PFSK-1 (cell line): ENCODE results near the gene TEX44.

Source experiments
- FOXP2 ChIP-seq: optimal IDR thresholded peaks from 2 replicates; pipeline ENCODE3; 2011; ENCODE audit warnings: borderline replicate concordance, control low read depth, inconsistent platforms; ENCODE audit not compliant: insufficient read depth; ENCODE audit errors: extremely low read length, extremely low read depth
- POLR2AphosphoS5 ChIP-seq: IDR thresholded peaks from 2 replicates; pipeline ENCODE4 v1.6.1; 2012; ENCODE audit warnings: low read depth, mild to moderate bottlenecking, control low read depth, low read length, moderate library complexity
- REST ChIP-seq, 2 experiments: IDR thresholded peaks; 2 replicates each; pipeline versions ENCODE4 v1.6.1 to v1.8.0; 2011 to 2012; ENCODE audit warnings: low read depth in 2 of 2, low read length in 2 of 2, control low read depth in 1 of 2, inconsistent platforms in 1 of 2, mild to moderate bottlenecking in 1 of 2, moderate library complexity in 1 of 2; ENCODE audit not compliant: insufficient read depth in 1 of 2
- SIN3A ChIP-seq: IDR thresholded peaks from 2 replicates; pipeline ENCODE4 v1.6.1; 2012; ENCODE audit warnings: mild to moderate bottlenecking, low read length, moderate library complexity, borderline replicate concordance; ENCODE audit not compliant: insufficient read depth
- TAF1 ChIP-seq: IDR thresholded peaks from 2 replicates; pipeline ENCODE4 v1.6.1; 2012; ENCODE audit warnings: low read length, control low read depth, borderline replicate concordance; ENCODE audit not compliant: insufficient read depth

The TEX44 gene

GRCh38 chr2:231621051-231621879, 28.6 kb downstream of the TEX44 start:
- no peak for TF ChIP-seq SIN3A
- TF ChIP-seq TAF1, result no peak
- no peak for TF ChIP-seq REST (IDR thresholded peaks at IDR 0.05; ENCODE audit: insufficient read depth in 1 of 2, low read depth in 2 of 2, low read length in 2 of 2)
- no peak for TF ChIP-seq FOXP2
- TF ChIP-seq POLR2AphosphoS5, result no peak

- no peak for TF ChIP-seq REST (IDR thresholded peaks at IDR 0.05; ENCODE audit: insufficient read depth in 1 of 2, low read depth in 2 of 2, low read length in 2 of 2)
- TF ChIP-seq TAF1, result no peak
- TF ChIP-seq POLR2AphosphoS5, result no peak
- no peak for TF ChIP-seq SIN3A
- TF ChIP-seq FOXP2, result no peak
Observed at GRCh38 chr2:231622963-231623362, 30.3 kb downstream of the TEX44 start.

GRCh38 chr2:231626449-231626848, 33.8 kb downstream of the TEX44 start:
- no peak for TF ChIP-seq POLR2AphosphoS5
- no peak for TF ChIP-seq REST (IDR thresholded peaks at IDR 0.05; ENCODE audit: insufficient read depth in 1 of 2, low read depth in 2 of 2, low read length in 2 of 2)
- TF ChIP-seq SIN3A, result no peak
- no peak for TF ChIP-seq FOXP2
- TF ChIP-seq TAF1, result no peak

GRCh38 chr2:231627384-231628120, 34.9 kb downstream of the TEX44 start:
- no peak for TF ChIP-seq SIN3A
- TF ChIP-seq FOXP2, result no peak
- no peak for TF ChIP-seq POLR2AphosphoS5
- no peak for TF ChIP-seq REST (IDR thresholded peaks at IDR 0.05; ENCODE audit: insufficient read depth in 1 of 2, low read depth in 2 of 2, low read length in 2 of 2)
- TF ChIP-seq TAF1, result no peak
